ENCODE results near the gene OR10A2.

DNA sequence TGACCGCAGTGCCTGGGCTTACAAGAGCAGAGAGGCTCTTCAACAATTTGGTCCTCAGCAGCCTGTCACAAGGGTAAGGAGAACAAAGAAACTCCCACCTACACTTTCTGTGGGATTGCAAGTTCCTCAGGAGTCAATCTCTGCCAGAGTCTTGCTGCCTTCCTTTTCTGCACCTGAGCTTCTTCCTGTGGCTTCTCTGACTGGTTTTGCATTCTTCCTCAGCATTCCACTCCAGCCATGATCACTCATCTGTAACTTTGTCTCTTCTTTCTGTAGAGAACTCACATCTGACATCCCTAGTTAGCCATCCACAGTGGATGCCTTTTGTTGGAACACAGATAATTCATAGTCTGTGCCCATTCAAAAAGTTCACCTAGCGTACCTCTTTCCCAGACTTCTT is 49.2 kb upstream of the OR10A2 start:
- TF ChIP-seq ZFP3 (CRISPR knock-in tag; IDR thresholded peaks at IDR 0.05) (no peak), ZNF8 (CRISPR knock-in tag; IDR thresholded peaks at IDR 0.05) (no peak), ISL1 (CRISPR knock-in tag; IDR thresholded peaks at IDR 0.05) (no peak), OSR1 (CRISPR knock-in tag; IDR thresholded peaks at IDR 0.05) (no peak), TCF4 (CRISPR knock-in tag; IDR thresholded peaks at IDR 0.05; ENCODE audit: borderline replicate concordance) (no peak), ZNF70 (CRISPR knock-in tag; IDR thresholded peaks at IDR 0.05) (no peak), BACH2 (CRISPR knock-in tag; IDR thresholded peaks at IDR 0.05; ENCODE audit: borderline replicate concordance) (no peak)
- TF ChIP-seq, protein P1, sequence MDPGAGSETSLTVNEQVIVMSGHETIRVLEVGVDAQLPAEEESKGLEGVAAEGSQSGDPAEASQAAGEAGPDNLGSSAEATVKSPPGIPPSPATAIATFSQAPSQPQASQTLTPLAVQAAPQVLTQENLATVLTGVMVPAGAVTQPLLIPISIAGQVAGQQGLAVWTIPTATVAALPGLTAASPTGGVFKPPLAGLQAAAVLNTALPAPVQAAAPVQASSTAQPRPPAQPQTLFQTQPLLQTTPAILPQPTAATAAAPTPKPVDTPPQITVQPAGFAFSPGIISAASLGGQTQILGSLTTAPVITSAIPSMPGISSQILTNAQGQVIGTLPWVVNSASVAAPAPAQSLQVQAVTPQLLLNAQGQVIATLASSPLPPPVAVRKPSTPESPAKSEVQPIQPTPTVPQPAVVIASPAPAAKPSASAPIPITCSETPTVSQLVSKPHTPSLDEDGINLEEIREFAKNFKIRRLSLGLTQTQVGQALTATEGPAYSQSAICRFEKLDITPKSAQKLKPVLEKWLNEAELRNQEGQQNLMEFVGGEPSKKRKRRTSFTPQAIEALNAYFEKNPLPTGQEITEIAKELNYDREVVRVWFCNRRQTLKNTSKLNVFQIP (CRISPR knock-in tag; IDR thresholded peaks at IDR 0.05; ENCODE audit: borderline replicate concordance, low read depth), result no peak
- TF ChIP-seq, protein P2, sequence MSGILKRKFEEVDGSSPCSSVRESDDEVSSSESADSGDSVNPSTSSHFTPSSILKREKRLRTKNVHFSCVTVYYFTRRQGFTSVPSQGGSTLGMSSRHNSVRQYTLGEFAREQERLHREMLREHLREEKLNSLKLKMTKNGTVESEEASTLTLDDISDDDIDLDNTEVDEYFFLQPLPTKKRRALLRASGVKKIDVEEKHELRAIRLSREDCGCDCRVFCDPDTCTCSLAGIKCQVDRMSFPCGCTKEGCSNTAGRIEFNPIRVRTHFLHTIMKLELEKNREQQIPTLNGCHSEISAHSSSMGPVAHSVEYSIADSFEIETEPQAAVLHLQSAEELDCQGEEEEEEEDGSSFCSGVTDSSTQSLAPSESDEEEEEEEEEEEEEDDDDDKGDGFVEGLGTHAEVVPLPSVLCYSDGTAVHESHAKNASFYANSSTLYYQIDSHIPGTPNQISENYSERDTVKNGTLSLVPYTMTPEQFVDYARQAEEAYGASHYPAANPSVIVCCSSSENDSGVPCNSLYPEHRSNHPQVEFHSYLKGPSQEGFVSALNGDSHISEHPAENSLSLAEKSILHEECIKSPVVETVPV (CRISPR knock-in tag; IDR thresholded peaks at IDR 0.05), result no peak
- TF ChIP-seq, protein P3, sequence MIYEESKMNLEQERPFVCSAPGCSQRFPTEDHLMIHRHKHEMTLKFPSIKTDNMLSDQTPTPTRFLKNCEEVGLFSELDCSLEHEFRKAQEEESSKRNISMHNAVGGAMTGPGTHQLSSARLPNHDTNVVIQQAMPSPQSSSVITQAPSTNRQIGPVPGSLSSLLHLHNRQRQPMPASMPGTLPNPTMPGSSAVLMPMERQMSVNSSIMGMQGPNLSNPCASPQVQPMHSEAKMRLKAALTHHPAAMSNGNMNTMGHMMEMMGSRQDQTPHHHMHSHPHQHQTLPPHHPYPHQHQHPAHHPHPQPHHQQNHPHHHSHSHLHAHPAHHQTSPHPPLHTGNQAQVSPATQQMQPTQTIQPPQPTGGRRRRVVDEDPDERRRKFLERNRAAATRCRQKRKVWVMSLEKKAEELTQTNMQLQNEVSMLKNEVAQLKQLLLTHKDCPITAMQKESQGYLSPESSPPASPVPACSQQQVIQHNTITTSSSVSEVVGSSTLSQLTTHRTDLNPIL (CRISPR knock-in tag; IDR thresholded peaks at IDR 0.05; ENCODE audit: low read depth), result no peak
